IMR-90 (cell line): ENCODE data around the gene SDK1. TPM values are rescaled to one million over a fixed set of nuclear protein-coding genes. Genes with fewer than 3 reads are reported as not detected.

Experiments
- ATAC-seq: fragments of 200-7000 bp; cut with Tn5 transposase; 2 replicates; pipeline ENCODE4 v1.9.1; 2020; ENCODE audit warnings: low read depth, mild to moderate bottlenecking, moderate library complexity
- BruUV-seq: library from RNA; stranded (reverse); fragments of 400-500 nt; replicated peaks from 2 replicates; lab custom pipeline; 2021; lab: Mats Ljungman, UMichigan
- CTCF ChIA-PET: fragments of 300-600 bp; formaldehyde crosslinking; extraction: SDS; loops from one replicate; lab custom pipeline; 2021; ENCODE audit warnings: antibody characterized with exemption; lab: Yijun Ruan, JAX
- POLR2A ChIA-PET: fragments of 300-600 bp; sonication (Branson Sonifier 250); formaldehyde crosslinking; loops from one replicate; lab custom pipeline; 2022; ENCODE audit warnings: antibody characterized with exemption; ENCODE audit not compliant: unreplicated experiment; lab: Charles Lee
- DNase-seq: peaks from one replicate; pipeline ENCODE4 v3.0.0; 2013
- H2AFZ ChIP-seq: replicated peaks from 2 replicates; pipeline ENCODE3; 2013; ENCODE audit warnings: low read length, mild to moderate bottlenecking; ENCODE audit not compliant: poor library complexity
- H2AK5ac ChIP-seq: 2 replicates; pipeline ENCODE4 v1.6.1; 2013; ENCODE audit warnings: low read depth, low read length, inconsistent platforms
- H2AK9ac ChIP-seq: replicated peaks from 2 replicates; pipeline ENCODE3; 2013; ENCODE audit warnings: mild to moderate bottlenecking, low read depth, low read length, moderate library complexity; ENCODE audit not compliant: poor library complexity
- H2BK120ac ChIP-seq: 2 replicates; pipeline ENCODE4 v1.6.1; 2013; ENCODE audit warnings: low read depth, low read length, inconsistent platforms
- H2BK15ac ChIP-seq: 3 replicates; pipeline ENCODE4 v1.6.1; 2013; ENCODE audit warnings: low read depth, low read length, inconsistent platforms
- H2BK20ac ChIP-seq: 2 replicates; pipeline ENCODE4 v1.6.1; 2013; ENCODE audit warnings: low read depth, mild to moderate bottlenecking, inconsistent platforms, low read length, moderate library complexity
- H2BK5ac ChIP-seq: 2 replicates; pipeline ENCODE4 v1.6.1; 2013; ENCODE audit warnings: mild to moderate bottlenecking, low read depth, low read length, inconsistent platforms; ENCODE audit not compliant: poor library complexity, severe bottlenecking
- H3K14ac ChIP-seq: replicated peaks from 2 replicates; pipeline ENCODE4 v1.6.1; 2013; ENCODE audit warnings: low read depth, low read length, inconsistent platforms
- H3K18ac ChIP-seq: 2 replicates; pipeline ENCODE4 v1.6.1; 2013; ENCODE audit warnings: low read depth, low read length, control low read depth
- H3K23ac ChIP-seq: 2 replicates; pipeline ENCODE4 v1.6.1; 2013; ENCODE audit warnings: low read depth, low read length, inconsistent platforms
- H3K27ac ChIP-seq: 2 replicates; pipeline ENCODE4 v1.5.1; 2013; ENCODE audit warnings: mild to moderate bottlenecking, control low read depth, low read length; ENCODE audit not compliant: insufficient read depth
- H3K27me3 ChIP-seq: 2 replicates; pipeline ENCODE4 v1.6.1; 2013; ENCODE audit warnings: low read length; ENCODE audit not compliant: control insufficient read depth, insufficient read depth
- H3K36me3 ChIP-seq: 2 replicates; pipeline ENCODE4 v1.6.1; 2013; ENCODE audit warnings: low read length, mixed read lengths; ENCODE audit not compliant: control insufficient read depth, insufficient read depth
- H3K4ac ChIP-seq: 2 replicates; pipeline ENCODE4 v1.6.1; 2013; ENCODE audit warnings: low read depth, low read length, inconsistent platforms
- H3K4me1 ChIP-seq: 2 replicates; pipeline ENCODE4 v1.6.1; 2013; ENCODE audit warnings: low read length, mixed read lengths; ENCODE audit not compliant: control insufficient read depth, insufficient read depth
- H3K4me2 ChIP-seq: 2 replicates; pipeline ENCODE4 v1.6.1; 2013; ENCODE audit warnings: low read depth, mild to moderate bottlenecking, control low read depth, low read length, moderate library complexity
- H3K4me3 ChIP-seq: 2 replicates; pipeline ENCODE4 v1.5.1; 2013; ENCODE audit warnings: low read depth, mild to moderate bottlenecking, control low read depth, low read length, moderate library complexity; ENCODE audit not compliant: insufficient read depth
- H3K56ac ChIP-seq: 2 replicates; pipeline ENCODE4 v1.6.1; 2013; ENCODE audit warnings: low read length, inconsistent platforms; ENCODE audit not compliant: insufficient read depth; ENCODE audit errors: extremely low read depth
- H3K79me1 ChIP-seq, 2 experiments: 2 replicates each; pipeline ENCODE4 v1.6.1; 2013; ENCODE audit warnings: low read length in 2 of 2, inconsistent platforms in 1 of 2, low read depth in 1 of 2
- H3K9ac ChIP-seq: 2 replicates; pipeline ENCODE4 v1.6.1; 2013; ENCODE audit warnings: low read depth, low read length, control low read depth
- H3K9me1 ChIP-seq: 2 replicates; pipeline ENCODE4 v1.6.1; 2013; ENCODE audit warnings: low read length, inconsistent platforms; ENCODE audit not compliant: insufficient read depth
- H3K9me3 ChIP-seq: 2 replicates; pipeline ENCODE4 v1.6.1; 2013; ENCODE audit warnings: low read length; ENCODE audit not compliant: control insufficient read depth, insufficient read depth
- H4K20me1 ChIP-seq: 2 replicates; pipeline ENCODE4 v1.6.1; 2013; ENCODE audit warnings: low read length, inconsistent platforms; ENCODE audit not compliant: insufficient read depth
- H4K5ac ChIP-seq: 2 replicates; pipeline ENCODE4 v1.6.1; 2013; ENCODE audit warnings: mild to moderate bottlenecking, low read depth, low read length, control low read depth
- H4K8ac ChIP-seq, 2 experiments: 2 replicates each; pipeline ENCODE4 v1.6.1; 2013; ENCODE audit warnings: low read depth in 2 of 2, low read length in 2 of 2, control low read depth in 1 of 2, inconsistent platforms in 1 of 2
- H4K91ac ChIP-seq: 2 replicates; pipeline ENCODE4 v1.6.1; 2013; ENCODE audit warnings: low read depth, low read length, inconsistent platforms; ENCODE audit not compliant: insufficient read depth
- BHLHE40 ChIP-seq: fragments of 150-350 bp; IDR thresholded peaks from 2 replicates; pipeline ENCODE4 v1.6.1; 2016; ENCODE audit warnings: mild to moderate bottlenecking, low read depth, low read length
- CEBPB ChIP-seq: IDR thresholded peaks from 2 replicates; pipeline ENCODE4 v1.6.1; 2012; ENCODE audit warnings: low read depth, low read length, improper control_type of control experiment
- CHD1 ChIP-seq: IDR thresholded peaks from 2 replicates; pipeline ENCODE4 v1.6.1; 2012; ENCODE audit warnings: low read depth, low read length, improper control_type of control experiment
- FOS ChIP-seq: fragments of 150-350 bp; IDR thresholded peaks from 2 replicates; pipeline ENCODE4 v1.6.1; 2016; ENCODE audit warnings: low read depth, low read length
- MAFK ChIP-seq: IDR thresholded peaks from 2 replicates; pipeline ENCODE4 v1.6.1; 2012; ENCODE audit warnings: low read depth, low read length, improper control_type of control experiment
- MAZ ChIP-seq: IDR thresholded peaks from 2 replicates; pipeline ENCODE4 v1.6.1; 2012; ENCODE audit warnings: low read depth, mild to moderate bottlenecking, low read length, improper control_type of control experiment, moderate library complexity, borderline replicate concordance
- NFE2L2 ChIP-seq: fragments of 150-350 bp; IDR thresholded peaks from 2 replicates; pipeline ENCODE4 v1.6.1; 2016; ENCODE audit warnings: low read depth, mild to moderate bottlenecking, low read length
- POLR2A ChIP-seq: IDR thresholded peaks from 2 replicates; pipeline ENCODE4 v1.6.1; 2012; ENCODE audit warnings: mild to moderate bottlenecking, low read depth, low read length
- RAD21 ChIP-seq: IDR thresholded peaks from 2 replicates; pipeline ENCODE4 v1.6.1; 2012; ENCODE audit warnings: low read length, improper control_type of control experiment
- RCOR1 ChIP-seq: IDR thresholded peaks from 2 replicates; pipeline ENCODE4 v1.6.1; 2012; ENCODE audit warnings: mild to moderate bottlenecking, low read length, improper control_type of control experiment; ENCODE audit not compliant: insufficient replicate concordance
- RFX5 ChIP-seq: IDR thresholded peaks from 2 replicates; pipeline ENCODE4 v1.8.0; 2012; ENCODE audit warnings: low read depth, mild to moderate bottlenecking, low read length, moderate library complexity
- SMC3 ChIP-seq: fragments of 150-350 bp; IDR thresholded peaks from 2 replicates; pipeline ENCODE4 v1.6.1; 2016; ENCODE audit warnings: low read depth, mild to moderate bottlenecking, antibody characterized with exemption, low read length, moderate library complexity
- WGBS, 2 experiments: methylation state at CpG; one replicate each; pipeline versions ENCODE4 v1.1.5 to v1.1.7; 2013; ENCODE audit warnings: missing lambda C conversion rate in 2 of 2; ENCODE audit not compliant: insufficient read length in 1 of 2; ENCODE audit errors: extremely low coverage in 2 of 2; 5-methylcytosine and 5-hydroxymethylcytosine counted together
- dilution Hi-C: fragments of 300-500 bp; cut with HindIII; formaldehyde crosslinking; loops from one replicate; pipeline ENCODE4 v1.14.3; 2018; ENCODE audit warnings: low sequenced_read_pairs; ENCODE audit not compliant: unreplicated experiment
- in situ Hi-C: fragments of 300-500 bp; cut with MboI; formaldehyde crosslinking; loops from 3 replicates; pipeline ENCODE4 v1.14.3; 2019; ENCODE audit warnings: low sequenced_read_pairs, inconsistent platforms, mixed read lengths
- intact Hi-C: fragments of 100-400 bp; cut with micrococcal nuclease; formaldehyde crosslinking; loops from 2 replicates; pipeline ENCODE4 v1.10.0; 2022
- polyA plus RNA-seq, 3 experiments: library from polyadenylated mRNA; depleted of rRNA; stranded (reverse); fragments of >200 nt; gene quantifications; 2 replicates each; pipeline ENCODE4 v1.2.3, GENCODE V29; 2012; ENCODE audit warnings: low replicate concordance in 1 of 3
- total RNA-seq: library from RNA; depleted of rRNA; stranded (reverse); fragments of >200 nt; gene quantifications from 2 replicates; pipeline ENCODE4 v1.2.3, GENCODE V29; 2012
- TF ChIP-seq, protein P1 (sequence below): conservative IDR thresholded peaks from 2 replicates; pipeline ENCODE4 v1.5.1; 2012; ENCODE audit warnings: mild to moderate bottlenecking, low read depth, low read length, improper control_type of control experiment
- TF ChIP-seq, protein P2 (sequence below): fragments of 150-350 bp; IDR thresholded peaks from 2 replicates; pipeline ENCODE4 v1.6.1; 2016; ENCODE audit warnings: low read depth, mild to moderate bottlenecking, low read length, moderate library complexity, borderline replicate concordance
- TF ChIP-seq, protein P3 (sequence below): fragments of 150-350 bp; IDR thresholded peaks from 2 replicates; pipeline ENCODE4 v1.6.1; 2017; ENCODE audit warnings: mild to moderate bottlenecking, antibody characterized with exemption, low read length, low read depth

Gene SDK1
- total and polyA plus RNA-seq, 2 of the 4 experiments (the other 2 are of a cell fraction) = 1.5 to 1.6 TPM

DNA sequence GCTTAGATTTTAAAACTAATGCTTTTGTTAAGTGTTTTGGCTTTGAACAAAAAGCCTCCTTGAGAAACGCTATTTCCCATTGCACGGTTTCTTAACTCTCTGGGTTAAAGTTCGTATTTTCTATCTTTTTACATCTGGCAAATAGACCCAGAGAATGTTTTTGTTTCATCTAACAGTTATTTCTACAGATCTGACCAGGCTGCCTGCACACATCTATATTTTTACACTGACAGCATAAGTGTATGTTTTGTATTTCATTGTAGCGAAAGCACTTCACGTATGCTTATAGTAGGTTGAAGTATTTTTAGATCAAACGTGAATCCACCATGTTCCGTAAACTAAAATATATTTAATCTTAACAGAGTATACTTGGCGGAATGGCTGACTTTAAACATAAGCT is 477.3 kb downstream of the SDK1 start:
- ChIA-PET POLR2A (no interaction called here), CTCF (no interaction called here)
- no peaks in the 10 kb centered on the region for H3K9me1 ChIP-seq
- no peak overlapping the region for H2BK20ac ChIP-seq
- no peak overlapping the region for H4K5ac ChIP-seq
- H4K91ac ChIP-seq = no peak overlapping the region
- no peak overlapping the region for H4K8ac ChIP-seq
- H3K56ac ChIP-seq = no peak overlapping the region
- H3K4me2 ChIP-seq = no peak overlapping the region; the same call in 1 of the 2 replicates
- H3K18ac ChIP-seq = no peak overlapping the region
- no peak overlapping the region for H2BK5ac ChIP-seq
- no peaks in the 10 kb centered on the region for H3K4me1 ChIP-seq
- no peak overlapping the region for H2AFZ ChIP-seq
- no peaks in the 10 kb centered on the region for H3K79me1 ChIP-seq
- no peak overlapping the region for H2BK15ac ChIP-seq
- H3K36me3 ChIP-seq = no peaks in the 10 kb centered on the region
- in situ Hi-C loops (no loop called here), intact Hi-C loops (no loop called here), dilution Hi-C loops (no loop called here)
- BruUV-seq = no TSS peak
- no peaks in the 10 kb centered on the region for H4K20me1 ChIP-seq
- WGBS, 2 experiments = no CpG with 5 or more reads among the region's 8 CpGs
- H2BK120ac ChIP-seq = no peak overlapping the region
- no peak for TF ChIP-seq BHLHE40
- TF ChIP-seq, protein P1, sequence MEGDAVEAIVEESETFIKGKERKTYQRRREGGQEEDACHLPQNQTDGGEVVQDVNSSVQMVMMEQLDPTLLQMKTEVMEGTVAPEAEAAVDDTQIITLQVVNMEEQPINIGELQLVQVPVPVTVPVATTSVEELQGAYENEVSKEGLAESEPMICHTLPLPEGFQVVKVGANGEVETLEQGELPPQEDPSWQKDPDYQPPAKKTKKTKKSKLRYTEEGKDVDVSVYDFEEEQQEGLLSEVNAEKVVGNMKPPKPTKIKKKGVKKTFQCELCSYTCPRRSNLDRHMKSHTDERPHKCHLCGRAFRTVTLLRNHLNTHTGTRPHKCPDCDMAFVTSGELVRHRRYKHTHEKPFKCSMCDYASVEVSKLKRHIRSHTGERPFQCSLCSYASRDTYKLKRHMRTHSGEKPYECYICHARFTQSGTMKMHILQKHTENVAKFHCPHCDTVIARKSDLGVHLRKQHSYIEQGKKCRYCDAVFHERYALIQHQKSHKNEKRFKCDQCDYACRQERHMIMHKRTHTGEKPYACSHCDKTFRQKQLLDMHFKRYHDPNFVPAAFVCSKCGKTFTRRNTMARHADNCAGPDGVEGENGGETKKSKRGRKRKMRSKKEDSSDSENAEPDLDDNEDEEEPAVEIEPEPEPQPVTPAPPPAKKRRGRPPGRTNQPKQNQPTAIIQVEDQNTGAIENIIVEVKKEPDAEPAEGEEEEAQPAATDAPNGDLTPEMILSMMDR = no peak
- no peak for TF ChIP-seq CEBPB
- no peak for TF ChIP-seq CHD1
- TF ChIP-seq MAZ = no peak
- no peak for TF ChIP-seq POLR2A
- no peak for TF ChIP-seq MAFK
- TF ChIP-seq RFX5 = no peak
- no peak for TF ChIP-seq SMC3
- TF ChIP-seq, protein P2, sequence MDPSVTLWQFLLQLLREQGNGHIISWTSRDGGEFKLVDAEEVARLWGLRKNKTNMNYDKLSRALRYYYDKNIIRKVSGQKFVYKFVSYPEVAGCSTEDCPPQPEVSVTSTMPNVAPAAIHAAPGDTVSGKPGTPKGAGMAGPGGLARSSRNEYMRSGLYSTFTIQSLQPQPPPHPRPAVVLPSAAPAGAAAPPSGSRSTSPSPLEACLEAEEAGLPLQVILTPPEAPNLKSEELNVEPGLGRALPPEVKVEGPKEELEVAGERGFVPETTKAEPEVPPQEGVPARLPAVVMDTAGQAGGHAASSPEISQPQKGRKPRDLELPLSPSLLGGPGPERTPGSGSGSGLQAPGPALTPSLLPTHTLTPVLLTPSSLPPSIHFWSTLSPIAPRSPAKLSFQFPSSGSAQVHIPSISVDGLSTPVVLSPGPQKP = no peak
- TF ChIP-seq RAD21 = no peak
- no peak for TF ChIP-seq FOS
- TF ChIP-seq, protein P3, sequence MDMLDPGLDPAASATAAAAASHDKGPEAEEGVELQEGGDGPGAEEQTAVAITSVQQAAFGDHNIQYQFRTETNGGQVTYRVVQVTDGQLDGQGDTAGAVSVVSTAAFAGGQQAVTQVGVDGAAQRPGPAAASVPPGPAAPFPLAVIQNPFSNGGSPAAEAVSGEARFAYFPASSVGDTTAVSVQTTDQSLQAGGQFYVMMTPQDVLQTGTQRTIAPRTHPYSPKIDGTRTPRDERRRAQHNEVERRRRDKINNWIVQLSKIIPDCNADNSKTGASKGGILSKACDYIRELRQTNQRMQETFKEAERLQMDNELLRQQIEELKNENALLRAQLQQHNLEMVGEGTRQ = no peak
- TF ChIP-seq NFE2L2 = no peak
- TF ChIP-seq RCOR1 = no peak
- ATAC-seq (no peak), DNase-seq (no peak)
- H2AK9ac ChIP-seq = no peak overlapping the region
- H3K27ac ChIP-seq = no peak overlapping the region
- H3K23ac ChIP-seq = no peak overlapping the region
- no peak overlapping the region for H3K4ac ChIP-seq
- H3K14ac ChIP-seq = no peak overlapping the region
- no peak overlapping the region for H3K4me3 ChIP-seq
- no peak overlapping the region for H2AK5ac ChIP-seq
- H3K27me3 ChIP-seq = no peaks in the 10 kb centered on the region
- H3K9me3 ChIP-seq = peaks cover 19% of the 10 kb centered on the region
- no peak overlapping the region for H3K9ac ChIP-seq
